Hepatocyte (in vitro differentiated cells): ENCODE results near the gene SLC25A21.

Experiments
- CTCF ChIP-seq: fragments of 200-600 bp; sonication (generic); IDR thresholded peaks from 2 replicates; pipeline ENCODE4 v1.5.1; 2016; ENCODE audit warnings: antibody characterized with exemption, mild to moderate bottlenecking; ENCODE audit not compliant: poor library complexity
- EZH2 ChIP-seq: fragments of 200-600 bp; sonication (generic); IDR thresholded peaks from 2 replicates; pipeline ENCODE4 v1.6.1; 2016; ENCODE audit warnings: antibody characterized with exemption, mild to moderate bottlenecking, borderline replicate concordance

GRCh38 chr14:36816481-36816880 is 355.9 kb downstream of the SLC25A21 start:
- TF ChIP-seq CTCF (no peak), EZH2 (no peak)
